Liver (tissue), 9 donors: ENCODE results near the gene DPYSL4. TPM values are rescaled to one million over a fixed set of nuclear protein-coding genes. Genes with fewer than 3 reads are reported as not detected.

Source experiments
- DNase-seq: peaks from one replicate; pipeline ENCODE4 v3.0.0-alpha.2; 2017; ENCODE audit warnings: low spot score
- H3K27ac ChIP-seq, 2 donors: one replicate each; pipeline ENCODE4 v1.7.0; 2013; ENCODE audit warnings: inconsistent platforms in 2 of 2, low read length in 2 of 2, control low read depth in 1 of 2, low read depth in 1 of 2, mild to moderate bottlenecking in 1 of 2
- H3K27me3 ChIP-seq, 4 donors: one replicate each; pipeline versions ENCODE4 v1.6.1 to v1.7.0; 2013; ENCODE audit warnings: low read length in 3 of 4, inconsistent platforms in 1 of 4, mild to moderate bottlenecking in 1 of 4, moderate library complexity in 1 of 4; ENCODE audit not compliant: control insufficient read depth in 4 of 4, insufficient read depth in 4 of 4
- H3K36me3 ChIP-seq, 4 donors: one replicate each; pipeline versions ENCODE4 v1.6.1 to v1.7.0; 2013; ENCODE audit warnings: low read length in 3 of 4, mild to moderate bottlenecking in 3 of 4, low read depth in 1 of 4, moderate library complexity in 1 of 4; ENCODE audit not compliant: control insufficient read depth in 4 of 4, insufficient read depth in 3 of 4
- H3K4me1 ChIP-seq, 4 donors: one replicate each; pipeline versions ENCODE4 v1.6.1 to v1.7.0; 2013; ENCODE audit warnings: low read length in 3 of 4, mild to moderate bottlenecking in 3 of 4, moderate library complexity in 1 of 4; ENCODE audit not compliant: control insufficient read depth in 4 of 4, insufficient read depth in 4 of 4
- H3K4me3 ChIP-seq, 3 donors: one replicate each; pipeline versions ENCODE4 v1.6.1 to v1.7.0; 2013; ENCODE audit warnings: low read length in 3 of 3, control low read depth in 1 of 3, low read depth in 1 of 3, mild to moderate bottlenecking in 1 of 3
- H3K9ac ChIP-seq, 2 donors: one replicate each; pipeline ENCODE4 v1.7.0; 2013; ENCODE audit warnings: low read length in 2 of 2, mild to moderate bottlenecking in 2 of 2, moderate library complexity in 2 of 2, control low read depth in 1 of 2, low read depth in 1 of 2
- H3K9me3 ChIP-seq, 4 donors: one replicate each; pipeline versions ENCODE4 v1.6.1 to v1.7.0; 2013; ENCODE audit warnings: low read length in 3 of 4; ENCODE audit not compliant: control insufficient read depth in 4 of 4
- ATF3 ChIP-seq: IDR thresholded peaks from 2 replicates; pipeline ENCODE4 v1.6.1; 2016; ENCODE audit warnings: antibody characterized with exemption
- CTCF ChIP-seq: fragments of 150-350 bp; IDR thresholded peaks from 2 replicates; pipeline ENCODE4 v1.5.1; 2017; ENCODE audit warnings: improper control_type of control experiment, low read depth, low read length; ENCODE audit not compliant: missing input control
- EGR1 ChIP-seq, 2 donors: IDR thresholded peaks; 2 replicates each; pipeline ENCODE4 v1.6.1; 2016 to 2018; ENCODE audit warnings: antibody characterized with exemption in 2 of 2, low read depth in 2 of 2
- FOXA1 ChIP-seq: IDR thresholded peaks from 2 replicates; pipeline ENCODE4 v1.6.1; 2016; ENCODE audit warnings: antibody characterized with exemption
- FOXA2 ChIP-seq: IDR thresholded peaks from 2 replicates; pipeline ENCODE4 v1.6.1; 2016; ENCODE audit warnings: antibody characterized with exemption
- GABPA ChIP-seq, 2 donors: IDR thresholded peaks in 1 of 2; conservative IDR thresholded peaks in 1 of 2; 2 replicates each; pipeline ENCODE4 v1.6.1; 2016; ENCODE audit warnings: antibody characterized with exemption in 2 of 2, mild to moderate bottlenecking in 1 of 2, moderate library complexity in 1 of 2
- HNF4A ChIP-seq, 2 donors: conservative IDR thresholded peaks; 2 replicates each; pipeline ENCODE4 v1.6.1; 2016; ENCODE audit warnings: antibody characterized with exemption in 2 of 2, mild to moderate bottlenecking in 2 of 2
- JUND ChIP-seq, 2 donors: IDR thresholded peaks; 2 replicates each; pipeline ENCODE4 v1.6.1; 2016; ENCODE audit warnings: antibody characterized with exemption in 2 of 2
- NR2F2 ChIP-seq: IDR thresholded peaks from 2 replicates; pipeline ENCODE4 v1.6.1; 2016; ENCODE audit warnings: antibody characterized with exemption
- RAD21 ChIP-seq, 2 donors: IDR thresholded peaks; 2 replicates each; pipeline ENCODE4 v1.6.1; 2016; ENCODE audit warnings: antibody characterized with exemption in 2 of 2, mild to moderate bottlenecking in 2 of 2
- REST ChIP-seq: IDR thresholded peaks from 2 replicates; pipeline ENCODE4 v1.6.1; 2016; ENCODE audit warnings: antibody characterized with exemption, mild to moderate bottlenecking
- RXRA ChIP-seq, 2 donors: IDR thresholded peaks; 2 replicates each; pipeline ENCODE4 v1.6.1; 2017 to 2018; ENCODE audit warnings: antibody characterized with exemption in 2 of 2, mild to moderate bottlenecking in 1 of 2
- SP1 ChIP-seq: IDR thresholded peaks from 2 replicates; pipeline ENCODE4 v1.6.1; 2018; ENCODE audit warnings: antibody characterized with exemption, mild to moderate bottlenecking
- YY1 ChIP-seq: IDR thresholded peaks from 2 replicates; pipeline ENCODE4 v1.6.1; 2016; ENCODE audit warnings: antibody characterized with exemption, mild to moderate bottlenecking
- WGBS: extraction: QIAGEN DNeasy Blood & Tissue Kit; methylation state at CpG from one replicate; pipeline ENCODE4 v1.1.7; 2013; 5-methylcytosine and 5-hydroxymethylcytosine counted together
- polyA plus RNA-seq, 2 donors: library from polyadenylated mRNA; stranded (reverse) in 1 of 2; unstranded in 1 of 2; fragments of 200-250 nt in 1 of 2; fragments of >200 nt in 1 of 2; fragmentation: Nextera tagmentation in 1 of 2; extraction: Ambion mirVana in 1 of 2; gene quantifications; one replicate each; pipeline versions ENCODE4 v1.2.1 to v1.2.3, GENCODE V29; 2013 to 2015
- total RNA-seq, 2 donors: library from RNA; depleted of rRNA; stranded (reverse); fragments of >200 nt; gene quantifications; one replicate each; pipeline ENCODE4 v1.2.3, GENCODE V29; 2014
- donor health status: healthy.
- donor health status: healthy.
- donor health status: healthy.
- donor health status: healthy.
- donor health status: healthy.

Gene DPYSL4
- total and polyA plus RNA-seq, 4 donors: 0.19 to 2.2 (median 0.26) TPM

GRCh38 chr10:132154440-132154839 is 32.3 kb upstream of the DPYSL4 start:
- H3K4me3 ChIP-seq: no peak overlapping the region
- no peak overlapping the region for H3K27ac ChIP-seq
- H3K9ac ChIP-seq: no peak overlapping the region
- no peak for TF ChIP-seq FOXA2
- no peaks in the 10 kb centered on the region for H3K36me3 ChIP-seq
- DNase-seq: no peak
- no peaks in the 10 kb centered on the region for H3K9me3 ChIP-seq
- H3K27me3 ChIP-seq: no peaks in the 10 kb centered on the region
- no peaks in the 10 kb centered on the region for H3K4me1 ChIP-seq
- 88% methylated on average over 7 of the region's 7 CpGs for WGBS

- no peaks in the 10 kb centered on the region for H3K27me3 ChIP-seq
- H3K4me3 ChIP-seq: no peak overlapping the region
- H3K4me1 ChIP-seq: no peaks in the 10 kb centered on the region
- DNase-seq: no peak
- H3K36me3 ChIP-seq: no peaks in the 10 kb centered on the region
- H3K9ac ChIP-seq: no peak overlapping the region
- H3K9me3 ChIP-seq: no peaks in the 10 kb centered on the region
- H3K27ac ChIP-seq: no peak overlapping the region
- TF ChIP-seq REST (no peak), ATF3 (no peak), NR2F2 (no peak), SP1 (no peak), YY1 (no peak), RXRA (IDR thresholded peaks at IDR 0.05) (no peak), FOXA2 (no peak), HNF4A (conservative IDR thresholded peaks at IDR 0.05) (no peak), EGR1 (IDR thresholded peaks at IDR 0.05; ENCODE audit: low read depth in 2 of 2) (no peak), RAD21 (IDR thresholded peaks at IDR 0.05) (no peak), GABPA (IDR thresholded peaks at IDR 0.05 in 1 of 2, conservative IDR thresholded peaks at IDR 0.05 in 1 of 2) (no peak), CTCF (no peak), JUND (IDR thresholded peaks at IDR 0.05) (no peak), FOXA1 (no peak)
- 96% methylated on average over 1 of the region's 1 CpG for WGBS
Observed at GRCh38 chr10:132154931-132155330, 31.8 kb upstream of the DPYSL4 start.
